Measurements from ENCODE around the gene ZNF441. TPM values are rescaled to one million over a fixed set of nuclear protein-coding genes. Genes with fewer than 3 reads are reported as not detected.
A peak's percentile ranks its signal among the peaks of the same experiment; 100 is the strongest.

The ZNF441 gene
- total RNA-seq, 1 donor, result 5.6 TPM

- DNase-seq (ENCODE audit: low read depth), result peak; percentile 89
- H3K4me3 ChIP-seq (ENCODE audit: low read depth, low read length), result no peak overlapping the region
These were observed 30.7 kb downstream of the ZNF441 start for GRCh38 chr19:11797491-11797890.

DNA sequence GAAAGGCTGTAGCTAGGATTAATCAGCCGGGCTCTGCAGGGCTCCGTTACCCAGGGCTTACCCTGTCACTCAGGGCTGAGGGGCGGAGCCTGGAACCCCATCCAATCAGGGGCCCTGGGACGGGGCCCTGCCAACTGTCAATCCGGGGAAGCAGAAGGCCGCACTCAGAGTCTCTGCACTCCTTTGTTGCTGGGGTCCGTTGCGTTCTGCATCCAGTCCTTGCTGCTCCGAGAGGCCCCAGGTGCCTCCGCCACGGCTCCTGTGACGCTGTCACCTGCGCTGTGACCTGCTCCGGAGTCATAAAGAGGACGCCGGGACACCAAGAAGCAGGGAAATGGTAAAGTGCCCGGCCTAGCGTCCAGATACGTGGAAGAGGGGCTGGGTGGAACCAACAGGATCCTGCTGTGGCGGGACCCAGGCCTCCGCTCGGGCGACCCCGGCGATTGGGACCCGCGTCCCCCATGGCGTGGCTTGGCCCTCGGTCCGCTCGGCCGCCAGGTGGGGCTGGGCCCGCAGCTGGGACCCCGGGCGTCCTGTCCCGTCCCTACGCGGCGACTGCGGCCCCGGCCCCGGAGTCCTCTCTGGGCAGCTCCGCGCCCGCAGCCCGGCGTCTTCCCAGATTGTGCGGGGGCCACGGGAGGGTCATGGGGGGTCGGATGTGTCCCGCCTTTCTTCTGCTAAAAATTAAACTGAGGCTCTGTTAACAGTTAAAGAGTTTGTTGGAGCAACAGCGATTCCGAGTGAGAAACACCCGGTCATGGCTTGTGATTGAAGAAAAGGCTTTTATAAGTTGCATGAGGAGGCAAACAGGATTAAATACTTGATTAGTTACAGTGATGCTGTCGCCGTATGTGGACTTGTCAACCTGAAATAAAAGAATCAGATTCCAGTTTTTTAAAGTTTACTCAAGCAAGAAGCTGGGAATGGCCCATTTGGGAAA is 31.9 kb downstream of the ZNF441 start, which contains the start of gene ZNF491:
Gene ZNF491 (plus strand): TSS at position 133 of the 940 bp plus-strand sequence. CDS start 7,431 bp downstream, outside the sequence.
- DNase-seq (ENCODE audit: low read depth), result peak; percentile 85
- peak within 1 kb of the TSS; percentile 88 for H3K4me3 ChIP-seq (ENCODE audit: low read depth, low read length)
- TF ChIP-seq, protein P1, sequence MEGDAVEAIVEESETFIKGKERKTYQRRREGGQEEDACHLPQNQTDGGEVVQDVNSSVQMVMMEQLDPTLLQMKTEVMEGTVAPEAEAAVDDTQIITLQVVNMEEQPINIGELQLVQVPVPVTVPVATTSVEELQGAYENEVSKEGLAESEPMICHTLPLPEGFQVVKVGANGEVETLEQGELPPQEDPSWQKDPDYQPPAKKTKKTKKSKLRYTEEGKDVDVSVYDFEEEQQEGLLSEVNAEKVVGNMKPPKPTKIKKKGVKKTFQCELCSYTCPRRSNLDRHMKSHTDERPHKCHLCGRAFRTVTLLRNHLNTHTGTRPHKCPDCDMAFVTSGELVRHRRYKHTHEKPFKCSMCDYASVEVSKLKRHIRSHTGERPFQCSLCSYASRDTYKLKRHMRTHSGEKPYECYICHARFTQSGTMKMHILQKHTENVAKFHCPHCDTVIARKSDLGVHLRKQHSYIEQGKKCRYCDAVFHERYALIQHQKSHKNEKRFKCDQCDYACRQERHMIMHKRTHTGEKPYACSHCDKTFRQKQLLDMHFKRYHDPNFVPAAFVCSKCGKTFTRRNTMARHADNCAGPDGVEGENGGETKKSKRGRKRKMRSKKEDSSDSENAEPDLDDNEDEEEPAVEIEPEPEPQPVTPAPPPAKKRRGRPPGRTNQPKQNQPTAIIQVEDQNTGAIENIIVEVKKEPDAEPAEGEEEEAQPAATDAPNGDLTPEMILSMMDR (IDR thresholded peaks at IDR 0.05; ENCODE audit: insufficient read depth, low read depth, low read length), result peak; percentile 25

More at GRCh38 chr19:11797491-11797890, 30.7 kb downstream of the ZNF441 start:
- TF ChIP-seq, protein P1 (IDR thresholded peaks at IDR 0.05; ENCODE audit: insufficient read depth, low read depth, low read length), result peak; percentile 87

DNA sequence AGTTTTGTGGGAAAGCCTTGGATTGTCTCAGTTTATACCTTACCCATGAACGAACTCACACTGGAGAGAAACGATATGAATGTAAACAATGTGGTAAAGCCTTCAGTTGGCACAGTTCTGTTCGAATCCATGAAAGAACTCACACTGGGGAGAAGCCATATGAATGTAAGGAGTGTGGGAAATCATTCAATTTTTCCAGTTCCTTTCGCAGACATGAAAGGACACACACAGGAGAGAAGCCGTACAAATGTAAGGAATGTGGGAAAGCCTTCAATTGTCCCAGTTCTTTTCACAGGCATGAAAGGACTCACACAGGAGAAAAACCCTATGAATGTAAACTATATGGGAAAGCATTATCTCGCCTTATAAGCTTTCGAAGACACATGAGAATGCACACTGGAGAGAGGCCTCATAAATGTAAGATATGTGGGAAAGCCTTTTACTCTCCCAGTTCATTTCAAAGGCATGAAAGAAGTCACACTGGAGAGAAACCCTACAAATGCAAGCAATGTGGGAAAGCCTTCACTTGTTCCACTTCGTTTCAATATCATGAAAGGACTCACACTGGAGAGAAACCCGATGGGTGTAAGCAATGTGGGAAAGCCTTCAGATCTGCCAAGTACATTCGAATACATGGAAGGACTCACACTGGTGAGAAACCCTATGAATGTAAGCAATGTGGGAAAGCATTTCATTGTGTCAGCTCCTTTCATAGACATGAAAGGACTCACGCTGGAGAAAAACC is 39.7 kb downstream of the ZNF441 start:
- TF ChIP-seq, protein P1 (IDR thresholded peaks at IDR 0.05; ENCODE audit: insufficient read depth, low read depth, low read length), result no peak
- no peak overlapping the region for H3K4me3 ChIP-seq (ENCODE audit: low read depth, low read length)
- peak; percentile 1 for DNase-seq (ENCODE audit: low read depth)

DNA sequence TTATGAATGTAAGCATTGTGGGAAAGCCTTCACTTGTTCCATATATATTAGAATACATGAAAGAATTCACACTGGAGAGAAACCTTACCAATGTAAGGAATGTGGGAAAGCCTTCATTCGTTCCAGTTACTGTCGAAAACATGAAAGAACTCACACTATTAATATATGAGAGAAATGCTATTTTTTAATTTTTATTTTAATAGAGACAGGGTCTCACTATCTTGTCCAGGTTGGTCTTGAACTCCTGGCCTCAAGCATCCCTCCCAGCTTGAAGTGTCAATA is 40.2 kb downstream of the ZNF441 start:
- no peak for DNase-seq (ENCODE audit: low read depth)
- H3K4me3 ChIP-seq (ENCODE audit: low read depth, low read length), result no peak overlapping the region

DNA sequence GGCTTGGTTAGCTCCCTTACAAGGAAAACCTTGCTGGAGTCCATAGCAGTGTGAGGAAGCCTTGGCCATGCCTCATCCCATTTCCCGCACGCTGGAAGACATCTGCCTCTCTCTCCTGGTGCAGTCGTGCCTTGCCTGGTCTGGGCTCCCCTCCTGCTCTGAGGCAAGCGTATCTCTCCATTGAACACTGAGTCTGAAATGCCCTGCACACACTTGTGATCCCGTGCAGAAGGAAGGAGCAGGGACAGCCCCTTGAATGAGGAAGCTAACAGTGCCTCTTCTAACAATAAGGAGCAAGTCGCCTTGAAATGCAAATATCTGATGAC is 46.9 kb downstream of the ZNF441 start:
- TF ChIP-seq, protein P1 (IDR thresholded peaks at IDR 0.05; ENCODE audit: insufficient read depth, low read depth, low read length), result no peak
- H3K4me3 ChIP-seq (ENCODE audit: low read depth, low read length), result peak overlapping the region; percentile 88
- DNase-seq (ENCODE audit: low read depth), result no peak

More for the DNA sequence above, 40.2 kb downstream of the ZNF441 start:
- TF ChIP-seq, protein P1 (IDR thresholded peaks at IDR 0.05; ENCODE audit: insufficient read depth, low read depth, low read length), result no peak

DNA sequence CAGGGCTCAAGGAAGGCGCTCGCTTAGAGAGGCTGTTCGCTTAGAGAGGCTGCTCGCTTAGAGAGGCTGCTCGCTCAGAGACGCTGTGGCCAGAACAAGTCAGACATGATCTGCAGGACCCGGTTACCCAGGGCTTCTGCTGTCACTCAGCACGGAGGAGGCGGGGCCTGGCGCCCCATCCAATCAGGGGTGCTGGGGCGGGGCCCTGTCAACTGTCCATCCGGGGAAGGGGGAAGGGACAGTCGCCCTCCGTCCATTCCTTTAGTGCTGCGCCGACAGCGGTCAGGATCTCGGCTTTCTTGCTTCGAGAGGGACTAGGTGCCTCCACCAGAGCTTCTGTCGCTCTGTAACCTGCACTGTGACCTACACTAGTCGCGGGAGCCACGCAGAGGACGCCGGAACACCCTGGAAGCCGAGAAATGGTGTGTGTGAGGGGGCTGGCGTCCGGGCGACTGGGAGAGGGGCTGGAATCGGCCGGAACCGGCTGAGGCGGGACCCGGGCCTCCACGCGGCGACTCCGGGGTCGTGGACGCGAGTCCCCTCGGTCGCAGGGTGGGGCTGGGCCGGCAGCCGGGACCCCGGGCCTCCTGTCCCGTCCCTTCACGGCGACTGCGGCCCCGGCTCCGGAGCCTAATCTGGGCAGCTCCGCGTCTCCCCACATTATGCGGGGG is 47.4 kb downstream of the ZNF441 start, which contains the start of gene ZNF440:
Gene ZNF440 (plus strand): TSS at position 245 of the 671 bp plus-strand sequence. CDS start 175 bp downstream, at position 420.
- DNase-seq (ENCODE audit: low read depth), result peak; percentile 92
- TF ChIP-seq, protein P1 (IDR thresholded peaks at IDR 0.05; ENCODE audit: insufficient read depth, low read depth, low read length), result no peak
- peak within 1 kb of the TSS; percentile 88 for H3K4me3 ChIP-seq (ENCODE audit: low read depth, low read length)

Data from fibroblast of villous mesenchyme (primary cell).